ENCODE measurements around the gene B4GALT5. TPM values are rescaled to one million over a fixed set of nuclear protein-coding genes. Genes with fewer than 3 reads are reported as not detected.
"Not testable (repeated sequence)": the region's sequence is repeated elsewhere in the genome, so short reads cannot be mapped to it uniquely, and the experiment has no call there.

Gene B4GALT5
- polyA plus RNA-seq, 2 of the 4 experiments (the other 2 are of a cell fraction) = 84.0 to 88.7 TPM

DNA sequence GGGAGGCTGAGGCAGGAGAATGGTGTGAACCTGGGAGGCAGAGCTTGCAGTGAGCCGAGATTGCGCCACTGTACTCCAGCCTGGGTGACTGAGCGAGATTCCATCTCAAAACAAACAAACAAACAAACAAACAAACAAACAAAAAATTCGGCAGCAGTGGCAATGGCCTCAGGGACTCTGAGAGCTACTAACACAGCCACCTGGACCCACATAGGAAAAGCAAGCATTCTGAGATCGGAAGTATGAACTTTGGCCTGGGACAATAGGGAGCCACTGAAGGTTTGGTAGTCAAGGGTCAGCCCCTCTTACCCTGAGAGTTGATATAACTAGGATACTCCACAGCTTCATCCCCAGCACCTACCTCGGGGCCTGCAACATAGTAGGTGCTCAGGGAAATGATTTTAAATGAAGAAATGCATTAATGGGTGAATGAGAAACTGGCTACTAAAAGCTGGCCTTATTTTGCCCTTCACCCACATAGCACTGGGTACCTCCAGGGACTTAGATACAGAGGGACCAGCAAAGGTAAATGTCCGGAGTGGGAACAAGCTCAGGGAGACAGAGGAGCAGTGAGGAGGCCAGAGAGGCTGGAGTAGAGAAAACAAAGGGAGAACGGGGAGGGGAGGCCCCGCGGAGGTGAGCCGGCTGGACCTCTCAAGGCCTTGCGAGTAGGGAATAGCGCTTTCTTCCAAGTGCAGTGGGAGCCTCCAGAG, 99.2 kb downstream of the B4GALT5 start:
- Histone ChIP-seq H3K27ac (peak overlapping the region; percentile 88), H3K4me1 (peaks cover 36% of the 10 kb centered on the region), H3K4me3 (no peak overlapping the region), H3K4me2 (no peak overlapping the region), H3K9me3 (no peaks in the 10 kb centered on the region)
- TF ChIP-seq CEBPB (IDR thresholded peaks at IDR 0.05) = no peak
- no peak for TF ChIP-seq GATA3 (IDR thresholded peaks at IDR 0.05; ENCODE audit: borderline replicate concordance)
- no peak for TF ChIP-seq NPAS2 (CRISPR knock-in tag; IDR thresholded peaks at IDR 0.05; ENCODE audit: borderline replicate concordance)
- TF ChIP-seq ZFP36 (IDR thresholded peaks at IDR 0.05; ENCODE audit: borderline replicate concordance, partially characterized antibody) = peak; percentile 13
- ATAC-seq = no peak
- no peak for FAIRE-seq
- no peak for DNase-seq (ENCODE audit: low read depth in 1 of 2, low spot score in 1 of 2)
- ChIA-PET CTCF (interaction anchor here (0.6 to 12.7 kb wide), 8 partner anchors 10 to 320 kb away, joined by 3 to 546 read pairs (median 6); no protein-coding TSS in a partner anchor), POLR2A (interaction anchor here (0.7 kb wide), 1 partner anchor 198 kb away, joined by 3 read pairs; the partner anchor contains the start of gene SLC9A8)
- whole genome bisulfite sequencing (ENCODE audit: missing lambda C conversion rate) = 77% methylated on average over 13 of the region's 13 CpGs

DNA sequence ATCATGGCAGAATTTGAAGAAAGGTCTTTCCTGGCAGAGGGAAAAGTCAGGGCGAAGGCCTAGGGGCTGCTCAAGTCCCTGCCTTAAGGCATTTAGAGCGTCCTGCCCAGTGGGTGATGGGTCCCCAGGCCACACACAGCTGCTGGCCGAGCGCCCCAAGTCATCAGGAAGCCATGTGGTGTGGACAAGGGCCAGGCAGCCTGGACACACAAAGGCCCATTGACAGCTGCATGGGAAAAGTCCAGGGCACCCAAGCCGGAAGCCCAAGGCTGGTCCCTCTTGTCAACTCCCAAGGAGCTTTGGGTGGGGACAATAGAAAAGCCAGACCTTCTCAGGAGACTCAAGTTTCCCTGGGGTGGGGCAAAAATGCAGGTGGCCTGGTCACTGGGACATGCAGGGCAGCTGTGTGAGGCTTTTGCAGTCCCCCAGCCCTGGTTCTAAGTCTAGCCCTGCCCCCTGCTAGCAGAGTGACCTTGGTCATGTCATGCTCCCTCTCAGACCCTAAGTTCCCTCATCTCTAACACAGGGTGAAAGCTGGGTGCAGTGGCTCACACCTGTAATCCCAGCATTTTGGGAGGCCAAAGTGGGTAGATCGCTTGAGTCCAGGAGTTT, 101.4 kb downstream of the B4GALT5 start:
- FAIRE-seq = no peak
- Histone ChIP-seq H3K27ac (peak overlapping the region; percentile 85 to 88), H3K4me3 (no peak overlapping the region), H3K4me1 (peaks cover 36% of the 10 kb centered on the region), H3K9me3 (no peaks in the 10 kb centered on the region), H3K4me2 (no peak overlapping the region)
- no peak for DNase-seq (ENCODE audit: low read depth in 1 of 2, low spot score in 1 of 2)
- POLR2A ChIA-PET = interaction anchor here (0.8 kb wide), 1 partner anchor 200 kb away, joined by 3 read pairs; the partner anchor contains the start of gene SLC9A8
- CTCF ChIA-PET = interaction anchor here (0.6 to 12.7 kb wide), 39 partner anchors 9 to 312 kb away, joined by 3 to 546 read pairs (median 4); no protein-coding TSS in a partner anchor
- TF ChIP-seq, protein P1, sequence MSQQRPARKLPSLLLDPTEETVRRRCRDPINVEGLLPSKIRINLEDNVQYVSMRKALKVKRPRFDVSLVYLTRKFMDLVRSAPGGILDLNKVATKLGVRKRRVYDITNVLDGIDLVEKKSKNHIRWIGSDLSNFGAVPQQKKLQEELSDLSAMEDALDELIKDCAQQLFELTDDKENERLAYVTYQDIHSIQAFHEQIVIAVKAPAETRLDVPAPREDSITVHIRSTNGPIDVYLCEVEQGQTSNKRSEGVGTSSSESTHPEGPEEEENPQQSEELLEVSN (IDR thresholded peaks at IDR 0.05; ENCODE audit: borderline replicate concordance, low read depth) = no peak
- TF ChIP-seq, protein P2, sequence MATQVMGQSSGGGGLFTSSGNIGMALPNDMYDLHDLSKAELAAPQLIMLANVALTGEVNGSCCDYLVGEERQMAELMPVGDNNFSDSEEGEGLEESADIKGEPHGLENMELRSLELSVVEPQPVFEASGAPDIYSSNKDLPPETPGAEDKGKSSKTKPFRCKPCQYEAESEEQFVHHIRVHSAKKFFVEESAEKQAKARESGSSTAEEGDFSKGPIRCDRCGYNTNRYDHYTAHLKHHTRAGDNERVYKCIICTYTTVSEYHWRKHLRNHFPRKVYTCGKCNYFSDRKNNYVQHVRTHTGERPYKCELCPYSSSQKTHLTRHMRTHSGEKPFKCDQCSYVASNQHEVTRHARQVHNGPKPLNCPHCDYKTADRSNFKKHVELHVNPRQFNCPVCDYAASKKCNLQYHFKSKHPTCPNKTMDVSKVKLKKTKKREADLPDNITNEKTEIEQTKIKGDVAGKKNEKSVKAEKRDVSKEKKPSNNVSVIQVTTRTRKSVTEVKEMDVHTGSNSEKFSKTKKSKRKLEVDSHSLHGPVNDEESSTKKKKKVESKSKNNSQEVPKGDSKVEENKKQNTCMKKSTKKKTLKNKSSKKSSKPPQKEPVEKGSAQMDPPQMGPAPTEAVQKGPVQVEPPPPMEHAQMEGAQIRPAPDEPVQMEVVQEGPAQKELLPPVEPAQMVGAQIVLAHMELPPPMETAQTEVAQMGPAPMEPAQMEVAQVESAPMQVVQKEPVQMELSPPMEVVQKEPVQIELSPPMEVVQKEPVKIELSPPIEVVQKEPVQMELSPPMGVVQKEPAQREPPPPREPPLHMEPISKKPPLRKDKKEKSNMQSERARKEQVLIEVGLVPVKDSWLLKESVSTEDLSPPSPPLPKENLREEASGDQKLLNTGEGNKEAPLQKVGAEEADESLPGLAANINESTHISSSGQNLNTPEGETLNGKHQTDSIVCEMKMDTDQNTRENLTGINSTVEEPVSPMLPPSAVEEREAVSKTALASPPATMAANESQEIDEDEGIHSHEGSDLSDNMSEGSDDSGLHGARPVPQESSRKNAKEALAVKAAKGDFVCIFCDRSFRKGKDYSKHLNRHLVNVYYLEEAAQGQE (IDR thresholded peaks at IDR 0.05) = peak; percentile 52; the same call in 1 of the 2 replicates
- no peak for ATAC-seq
- 86% methylated on average over 6 of the region's 6 CpGs for WGBS (ENCODE audit: missing lambda C conversion rate)

DNA sequence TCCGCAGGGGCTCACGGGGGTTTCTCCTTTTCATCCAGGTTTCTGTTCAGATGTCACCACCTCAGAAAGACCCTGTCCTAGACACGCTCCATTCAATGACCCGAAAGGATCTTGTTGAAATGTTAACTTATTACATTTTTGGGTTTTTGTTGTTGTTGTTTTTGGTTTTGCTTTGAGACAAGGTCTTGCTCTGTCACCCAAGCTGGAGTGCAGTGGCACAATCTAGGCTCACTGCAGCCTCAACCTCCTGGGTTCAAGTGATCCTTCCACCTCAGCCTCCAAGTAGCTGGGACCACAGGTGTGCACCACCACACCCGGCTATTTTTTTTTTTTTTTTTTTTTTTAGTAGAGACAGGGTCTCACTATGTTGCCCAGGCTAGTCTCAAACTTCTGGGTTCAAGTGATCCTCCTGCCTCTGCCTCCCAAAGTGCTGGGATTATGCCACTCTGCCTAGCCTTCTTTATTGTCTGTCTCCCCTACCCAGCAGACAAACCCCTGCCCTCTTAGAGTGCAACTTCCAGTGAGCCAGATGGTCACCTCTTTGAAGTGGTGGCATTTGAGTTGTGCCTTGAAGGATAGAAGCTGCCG, 102.0 kb downstream of the B4GALT5 start:
- 69% methylated on average over 6 of the region's 6 CpGs for WGBS (ENCODE audit: missing lambda C conversion rate)
- Histone ChIP-seq H3K27ac (peak overlapping the region; percentile 85 to 88), H3K4me1 (peaks cover 32% of the 10 kb centered on the region), H3K4me2 (peak overlapping the region; percentile 83), H3K4me3 (peak overlapping the region; percentile 52)
- ATAC-seq; FAIRE-seq; H3K9me3 ChIP-seq; DNase-seq (ENCODE audit: low read depth in 1 of 2, low spot score in 1 of 2): not testable (repeated sequence)
- CTCF ChIA-PET = interaction anchor here (0.6 to 12.7 kb wide), 39 partner anchors 9 to 312 kb away, joined by 3 to 546 read pairs (median 4); no protein-coding TSS in a partner anchor
- POLR2A ChIA-PET = interaction anchor here (0.8 kb wide), 1 partner anchor 201 kb away, joined by 3 read pairs; the partner anchor contains the start of gene SLC9A8

DNA sequence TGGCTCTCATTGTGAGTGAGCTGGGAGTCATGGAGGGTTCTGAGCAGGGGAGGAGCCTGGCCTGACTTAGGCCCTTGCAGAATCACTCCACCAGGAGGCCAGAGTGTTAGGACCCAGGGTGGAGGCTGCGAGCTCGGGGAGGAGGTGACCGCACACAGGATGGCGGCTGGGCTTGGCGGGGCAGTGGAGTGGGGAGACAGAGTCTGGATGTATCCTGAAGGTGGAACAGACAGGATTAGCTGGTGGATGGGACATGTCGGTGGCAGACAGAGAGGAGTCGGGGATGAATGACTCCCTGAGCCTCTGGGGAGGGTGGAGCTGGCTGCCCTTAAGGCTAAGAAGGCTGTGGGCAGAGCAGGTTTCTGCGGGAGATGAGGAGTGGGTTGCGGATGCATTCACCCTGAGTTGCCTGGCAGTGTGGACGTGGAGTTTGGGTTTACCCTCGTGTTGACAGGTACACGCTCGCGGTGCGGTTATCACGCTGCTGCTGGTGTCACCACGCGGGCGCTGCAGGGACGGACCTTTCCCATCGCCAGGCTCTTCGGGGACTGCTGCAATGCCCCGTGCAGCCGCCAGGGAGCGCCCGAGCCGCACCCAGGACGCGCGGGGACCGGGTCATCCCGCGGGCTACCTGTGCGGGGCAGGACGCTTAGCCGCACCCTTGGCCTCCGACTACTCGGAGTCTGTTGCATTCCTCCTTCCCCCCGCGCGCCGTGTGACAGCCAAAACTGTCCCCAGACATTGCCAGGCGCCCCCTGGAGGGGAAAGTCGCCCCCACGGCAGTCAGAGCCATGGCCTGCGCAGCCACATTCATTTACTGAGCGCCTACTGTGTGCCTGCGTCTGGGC, 102.8 kb downstream of the B4GALT5 start:
- DNase-seq (ENCODE audit: low read depth in 1 of 2, low spot score in 1 of 2) (peak; percentile 92 to 98), FAIRE-seq (no peak), ATAC-seq (peak; percentile 87 to 92)
- Histone ChIP-seq H3K4me3 (peak overlapping the region; percentile 52), H3K27ac (peak overlapping the region; percentile 85 to 88), H3K4me2 (peak overlapping the region; percentile 83), H3K9me3 (no peaks in the 10 kb centered on the region), H3K4me1 (peaks cover 27% of the 10 kb centered on the region)
- WGBS (ENCODE audit: missing lambda C conversion rate) = 7% methylated on average over 35 of the region's 48 CpGs
- ChIA-PET CTCF (interaction anchor here (0.6 to 12.7 kb wide), 103 partner anchors 9 to 426 kb away, joined by 3 to 546 read pairs (median 5); partner anchors contain the start of genes B4GALT5 and SLC9A8), POLR2A (interaction anchor here (0.6 to 1.0 kb wide), 3 partner anchors 179 to 284 kb away, joined by 3 to 4 read pairs (median 3); no protein-coding TSS in a partner anchor)
- peak in 1 of 2 experiments; percentile 67; a peak in 3 of 5 replicates for TF ChIP-seq JUN (IDR thresholded peaks at IDR 0.05)
- TF ChIP-seq, protein P3, sequence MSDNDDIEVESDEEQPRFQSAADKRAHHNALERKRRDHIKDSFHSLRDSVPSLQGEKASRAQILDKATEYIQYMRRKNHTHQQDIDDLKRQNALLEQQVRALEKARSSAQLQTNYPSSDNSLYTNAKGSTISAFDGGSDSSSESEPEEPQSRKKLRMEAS (IDR thresholded peaks at IDR 0.05) = peak; percentile 92
- TF ChIP-seq CBX8 (IDR thresholded peaks at IDR 0.05) = no peak
- no peak for TF ChIP-seq ZFP36 (IDR thresholded peaks at IDR 0.05; ENCODE audit: borderline replicate concordance, partially characterized antibody)
- TF ChIP-seq NR3C1 (IDR thresholded peaks at IDR 0.05) = no peak
- no peak for TF ChIP-seq RCOR1 (IDR thresholded peaks at IDR 0.05; ENCODE audit: low read depth, low read length)
- TF ChIP-seq, protein P4, sequence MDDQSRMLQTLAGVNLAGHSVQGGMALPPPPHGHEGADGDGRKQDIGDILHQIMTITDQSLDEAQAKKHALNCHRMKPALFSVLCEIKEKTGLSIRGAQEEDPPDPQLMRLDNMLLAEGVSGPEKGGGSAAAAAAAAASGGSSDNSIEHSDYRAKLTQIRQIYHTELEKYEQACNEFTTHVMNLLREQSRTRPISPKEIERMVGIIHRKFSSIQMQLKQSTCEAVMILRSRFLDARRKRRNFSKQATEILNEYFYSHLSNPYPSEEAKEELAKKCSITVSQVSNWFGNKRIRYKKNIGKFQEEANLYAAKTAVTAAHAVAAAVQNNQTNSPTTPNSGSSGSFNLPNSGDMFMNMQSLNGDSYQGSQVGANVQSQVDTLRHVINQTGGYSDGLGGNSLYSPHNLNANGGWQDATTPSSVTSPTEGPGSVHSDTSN (IDR thresholded peaks at IDR 0.05) = no peak
- TF ChIP-seq RNF2 (IDR thresholded peaks at IDR 0.05; ENCODE audit: borderline replicate concordance, low read depth) = no peak
- TF ChIP-seq HOXB5 (CRISPR knock-in tag; IDR thresholded peaks at IDR 0.05) = no peak
- no peak for TF ChIP-seq RFX5 (IDR thresholded peaks at IDR 0.05)
- no peak for TF ChIP-seq HEYL (CRISPR knock-in tag; IDR thresholded peaks at IDR 0.05)
- no peak for TF ChIP-seq CBX2 (IDR thresholded peaks at IDR 0.05; ENCODE audit: borderline replicate concordance, low read depth)
- TF ChIP-seq ZC3H11A (IDR thresholded peaks at IDR 0.05) = no peak

Measured in A549 (cell line).